Stimulated activated CD4-positive, alpha-beta T cell treated with anti-CD3 and anti-CD28 coated beads, Interleukin-15, amount 100 ng/mL, for 48 hours (primary cell): Measurements from ENCODE around the gene S100A2.
"Not testable (repeated sequence)": the region's sequence is repeated elsewhere in the genome, so short reads cannot be mapped to it uniquely, and the experiment has no call there.

Source experiments
- DNase-seq, 2 donors: peaks; one replicate each; pipeline ENCODE4 v3.0.0-alpha.2; 2020; ENCODE audit warnings: low read depth in 2 of 2

Gene S100A2

GRCh38 chr1:153563991-153564390 lies 1.7 kb downstream of the S100A2 start:
- DNase-seq, result no peak

GRCh38 chr1:153563483-153563901 lies 2.2 kb downstream of the S100A2 start:
- no peak for DNase-seq

- not testable (repeated sequence) for DNase-seq
Observed at GRCh38 chr1:153562021-153562420, 3.6 kb downstream of the S100A2 start.

GRCh38 chr1:153561466-153561985 lies 4.1 kb downstream of the S100A2 start:
- no peak for DNase-seq

GRCh38 chr1:153560771-153561465 lies 4.7 kb downstream of the S100A2 start:
- no peak for DNase-seq

- DNase-seq, result no peak
Observed at GRCh38 chr1:153560241-153560640, 5.4 kb downstream of the S100A2 start.

GRCh38 chr1:153557877-153558276 lies 7.8 kb downstream of the S100A2 start:
- no peak for DNase-seq

- no peak for DNase-seq
Observed at GRCh38 chr1:153556348-153556747, 9.3 kb downstream of the S100A2 start.

- no peak for DNase-seq
Observed at GRCh38 chr1:153553830-153554541, 11.7 kb downstream of the S100A2 start.

- DNase-seq, result no peak
Observed at GRCh38 chr1:153553096-153553495, 12.5 kb downstream of the S100A2 start.

GRCh38 chr1:153552335-153552734 lies 13.3 kb downstream of the S100A2 start:
- DNase-seq, result no peak

- DNase-seq, result no peak
Observed at GRCh38 chr1:153550827-153551500, 14.7 kb downstream of the S100A2 start.

GRCh38 chr1:153550398-153550758 lies 15.3 kb downstream of the S100A2 start:
- no peak for DNase-seq

GRCh38 chr1:153549741-153550397 lies 15.8 kb downstream of the S100A2 start:
- DNase-seq, result no peak

- DNase-seq, result no peak
Observed at GRCh38 chr1:153548722-153549688, 16.6 kb downstream of the S100A2 start, which contains the start of gene S100A3. Gene S100A3, minus strand, starts transcription at chr1:153549258. Its CDS starts 773 bp downstream, at chr1:153548485.

- no peak for DNase-seq
Observed at GRCh38 chr1:153547560-153548551, 17.8 kb downstream of the S100A2 start.

GRCh38 chr1:153546796-153547559 lies 18.7 kb downstream of the S100A2 start:
- no peak for DNase-seq

GRCh38 chr1:153546371-153546770 lies 19.3 kb downstream of the S100A2 start:
- DNase-seq, result no peak
